GM23338 (cell line): ENCODE measurements around the gene OLFM1. TPM values are rescaled to one million over a fixed set of nuclear protein-coding genes. Genes with fewer than 3 reads are reported as not detected.

ENCODE experiments used
- ATAC-seq: fragments of 200-7000 bp; cut with Tn5 transposase; 3 replicates; pipeline ENCODE4 v1.9.1; 2020
- DNase-seq: peaks from one replicate; pipeline ENCODE4 v3.0.0-alpha.2; 2015; ENCODE audit warnings: low spot score
- H2AFZ ChIP-seq: fragments of 200-600 bp; sonication (generic); 2 replicates; pipeline ENCODE4 v1.8.0; 2016; ENCODE audit warnings: antibody characterized with exemption, mild to moderate bottlenecking, moderate library complexity
- H3F3A ChIP-seq: fragments of 200-600 bp; sonication (generic); replicated peaks from 2 replicates; pipeline ENCODE4 v1.8.0; 2017; ENCODE audit warnings: antibody characterized with exemption, mixed run types, low read depth
- H3K27ac ChIP-seq: fragments of 200-600 bp; sonication (generic); 2 replicates; pipeline ENCODE4 v1.6.1; 2016; ENCODE audit warnings: low read depth
- H3K27me3 ChIP-seq: fragments of 200-600 bp; sonication (generic); 2 replicates; pipeline ENCODE4 v1.8.0; 2016; ENCODE audit warnings: mild to moderate bottlenecking, mixed run types, moderate library complexity; ENCODE audit not compliant: insufficient read depth
- H3K36me3 ChIP-seq: fragments of 200-600 bp; sonication (generic); 2 replicates; pipeline ENCODE4 v1.8.0; 2016; ENCODE audit warnings: mild to moderate bottlenecking; ENCODE audit not compliant: insufficient read depth
- H3K4me1 ChIP-seq: fragments of 200-600 bp; sonication (generic); 2 replicates; pipeline ENCODE4 v1.8.0; 2016; ENCODE audit warnings: mild to moderate bottlenecking, moderate library complexity; ENCODE audit not compliant: insufficient read depth
- H3K4me2 ChIP-seq: fragments of 200-600 bp; sonication (generic); 2 replicates; pipeline ENCODE4 v1.7.1; 2017; ENCODE audit warnings: mixed run types
- H3K4me3 ChIP-seq: fragments of 200-600 bp; sonication (generic); 2 replicates; pipeline ENCODE4 v1.6.1; 2016; ENCODE audit warnings: mixed run types
- H3K79me2 ChIP-seq: fragments of 200-600 bp; sonication (generic); replicated peaks from 2 replicates; pipeline ENCODE4 v1.8.0; 2017; ENCODE audit warnings: mild to moderate bottlenecking; ENCODE audit not compliant: insufficient read depth
- H3K9me2 ChIP-seq: fragments of 200-600 bp; sonication (generic); 2 replicates; pipeline ENCODE4 v1.8.0; 2017; ENCODE audit not compliant: insufficient read depth
- H4K20me1 ChIP-seq: fragments of 200-600 bp; sonication (generic); replicated peaks from 2 replicates; pipeline ENCODE4 v1.8.0; 2017; ENCODE audit warnings: mild to moderate bottlenecking; ENCODE audit not compliant: insufficient read depth
- H3K27ac Mint-ChIP-seq: 2 replicates; pipeline ENCODE4 v1.8.0; 2020; ENCODE audit warnings: inconsistent platforms, mild to moderate bottlenecking, moderate library complexity, mixed read lengths
- H3K27me3 Mint-ChIP-seq: 3 replicates; pipeline ENCODE4 v1.8.0; 2022; ENCODE audit warnings: low read depth, mild to moderate bottlenecking, moderate library complexity, mixed read lengths, inconsistent platforms; ENCODE audit not compliant: insufficient read depth, poor library complexity
- H3K36me3 Mint-ChIP-seq: 3 replicates; pipeline ENCODE4 v1.8.0; 2021; ENCODE audit warnings: low read depth, mild to moderate bottlenecking, inconsistent platforms, moderate library complexity, mixed read lengths
- H3K4me1 Mint-ChIP-seq: 3 replicates; pipeline ENCODE4 v1.8.0; 2020; ENCODE audit warnings: mild to moderate bottlenecking, inconsistent platforms, mixed read lengths
- H3K4me3 Mint-ChIP-seq: 3 replicates; pipeline ENCODE4 v1.8.0; 2021; ENCODE audit warnings: moderate library complexity, mild to moderate bottlenecking, inconsistent platforms, mixed read lengths
- H3K9me3 Mint-ChIP-seq: 3 replicates; pipeline ENCODE4 v1.8.0; 2020; ENCODE audit warnings: moderate library complexity, mild to moderate bottlenecking, inconsistent platforms, mixed read lengths
- CREB1 ChIP-seq: fragments of 250-450 bp; sonication (Bioruptor Pico); IDR thresholded peaks from 2 replicates; pipeline ENCODE4 v1.5.0; 2020; ENCODE audit warnings: low read depth, mild to moderate bottlenecking, moderate library complexity
- CTCF ChIP-seq, 2 experiments: fragments of 200-600 bp in 1 of 2; sonication (generic) in 1 of 2; conservative IDR thresholded peaks; 2 replicates each; pipeline versions ENCODE4 v1.5.1 to v1.6.1; 2016 to 2017; ENCODE audit warnings: antibody characterized with exemption in 2 of 2, low read depth in 2 of 2, mild to moderate bottlenecking in 2 of 2, moderate library complexity in 1 of 2
- ETS1 ChIP-seq: IDR thresholded peaks from 2 replicates; pipeline ENCODE4 v1.6.1; 2016; ENCODE audit warnings: antibody characterized with exemption
- EZH2 ChIP-seq: fragments of 200-600 bp; sonication (generic); IDR thresholded peaks from one replicate; pipeline ENCODE4 v1.8.0; 2017; ENCODE audit warnings: antibody characterized with exemption, mild to moderate bottlenecking, low read depth; ENCODE audit not compliant: unreplicated experiment
- EZH2phosphoT487 ChIP-seq: fragments of 200-600 bp; sonication (generic); IDR thresholded peaks from one replicate; pipeline ENCODE4 v1.8.1; 2018; ENCODE audit warnings: antibody characterized with exemption; ENCODE audit not compliant: unreplicated experiment
- NANOG ChIP-seq: IDR thresholded peaks from 2 replicates; pipeline ENCODE4 v1.6.1; 2016; ENCODE audit warnings: antibody characterized with exemption, borderline replicate concordance
- POLR2AphosphoS5 ChIP-seq: IDR thresholded peaks from 2 replicates; pipeline ENCODE4 v1.6.1; 2016; ENCODE audit warnings: antibody characterized with exemption, low read depth
- STAT1 ChIP-seq: IDR thresholded peaks from one replicate; pipeline ENCODE4 v1.6.1; 2016; ENCODE audit warnings: antibody characterized with exemption; ENCODE audit not compliant: unreplicated experiment
- ZNF331 ChIP-seq: fragments of 250-450 bp; sonication (Bioruptor Pico); IDR thresholded peaks from 2 replicates; pipeline ENCODE4 v1.5.0; 2020; ENCODE audit warnings: low read depth, mild to moderate bottlenecking, moderate library complexity
- polyA plus RNA-seq: library from polyadenylated mRNA; unstranded; fragments of >200 nt; fragmentation: Nextera tagmentation; extraction: Ambion mirVana; gene quantifications from 2 replicates; pipeline ENCODE4 v1.2.1, GENCODE V29; 2016
- total RNA-seq: library from RNA; depleted of rRNA; stranded (reverse); fragments of >200 nt; shearing (Covaris generic); gene quantifications from 2 replicates; pipeline ENCODE4 v1.2.3, GENCODE V29; 2014
- TF ChIP-seq, protein P1 (sequence below): IDR thresholded peaks from one replicate; pipeline ENCODE4 v1.6.1; 2018; ENCODE audit warnings: antibody characterized with exemption; ENCODE audit not compliant: unreplicated experiment

OLFM1 gene
- total and polyA plus RNA-seq, 2 experiments from 2014 or later: 20.6 to 40.1 TPM

- TF ChIP-seq EZH2: no peak
- no peak for TF ChIP-seq ETS1
- no peak for TF ChIP-seq STAT1
- TF ChIP-seq, protein P1, sequence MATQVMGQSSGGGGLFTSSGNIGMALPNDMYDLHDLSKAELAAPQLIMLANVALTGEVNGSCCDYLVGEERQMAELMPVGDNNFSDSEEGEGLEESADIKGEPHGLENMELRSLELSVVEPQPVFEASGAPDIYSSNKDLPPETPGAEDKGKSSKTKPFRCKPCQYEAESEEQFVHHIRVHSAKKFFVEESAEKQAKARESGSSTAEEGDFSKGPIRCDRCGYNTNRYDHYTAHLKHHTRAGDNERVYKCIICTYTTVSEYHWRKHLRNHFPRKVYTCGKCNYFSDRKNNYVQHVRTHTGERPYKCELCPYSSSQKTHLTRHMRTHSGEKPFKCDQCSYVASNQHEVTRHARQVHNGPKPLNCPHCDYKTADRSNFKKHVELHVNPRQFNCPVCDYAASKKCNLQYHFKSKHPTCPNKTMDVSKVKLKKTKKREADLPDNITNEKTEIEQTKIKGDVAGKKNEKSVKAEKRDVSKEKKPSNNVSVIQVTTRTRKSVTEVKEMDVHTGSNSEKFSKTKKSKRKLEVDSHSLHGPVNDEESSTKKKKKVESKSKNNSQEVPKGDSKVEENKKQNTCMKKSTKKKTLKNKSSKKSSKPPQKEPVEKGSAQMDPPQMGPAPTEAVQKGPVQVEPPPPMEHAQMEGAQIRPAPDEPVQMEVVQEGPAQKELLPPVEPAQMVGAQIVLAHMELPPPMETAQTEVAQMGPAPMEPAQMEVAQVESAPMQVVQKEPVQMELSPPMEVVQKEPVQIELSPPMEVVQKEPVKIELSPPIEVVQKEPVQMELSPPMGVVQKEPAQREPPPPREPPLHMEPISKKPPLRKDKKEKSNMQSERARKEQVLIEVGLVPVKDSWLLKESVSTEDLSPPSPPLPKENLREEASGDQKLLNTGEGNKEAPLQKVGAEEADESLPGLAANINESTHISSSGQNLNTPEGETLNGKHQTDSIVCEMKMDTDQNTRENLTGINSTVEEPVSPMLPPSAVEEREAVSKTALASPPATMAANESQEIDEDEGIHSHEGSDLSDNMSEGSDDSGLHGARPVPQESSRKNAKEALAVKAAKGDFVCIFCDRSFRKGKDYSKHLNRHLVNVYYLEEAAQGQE: no peak
- no peak for TF ChIP-seq ZNF331 (CRISPR knock-in tag)
- TF ChIP-seq EZH2phosphoT487: no peak
- no peak for TF ChIP-seq CREB1 (CRISPR knock-in tag)
Observed at GRCh38 chr9:135083831-135084230, 3.6 kb upstream of the OLFM1 start (continued).

- no peaks in the 10 kb centered on the region for H3K9me2 ChIP-seq
- H3K9me3 Mint-ChIP-seq: no peaks in the 10 kb centered on the region
- DNase-seq (no peak), ATAC-seq (no peak)
- H3K4me3 Mint-ChIP-seq: no peak overlapping the region
- H2AFZ ChIP-seq: no peak overlapping the region
- H3F3A ChIP-seq: no peaks in the 10 kb centered on the region; the same call in 1 of the 2 replicates
- no peak for TF ChIP-seq CTCF (conservative IDR thresholded peaks at IDR 0.05; ENCODE audit: low read depth in 2 of 2)
- TF ChIP-seq NANOG: no peak
- no peak for TF ChIP-seq POLR2AphosphoS5
- H3K27ac ChIP-seq: no peak overlapping the region
- H3K27ac Mint-ChIP-seq: no peak overlapping the region
- peaks cover 15% of the 10 kb centered on the region for H3K4me1 Mint-ChIP-seq
- H3K4me1 ChIP-seq: peaks cover 4% of the 10 kb centered on the region; the same call in 1 of the 2 replicates
- no peaks in the 10 kb centered on the region for H3K79me2 ChIP-seq
- H3K27me3 ChIP-seq: peaks cover 11% of the 10 kb centered on the region
- H3K36me3 Mint-ChIP-seq: no peaks in the 10 kb centered on the region
- no peaks in the 10 kb centered on the region for H3K36me3 ChIP-seq
- H3K4me3 ChIP-seq: no peak overlapping the region
- H3K27me3 Mint-ChIP-seq: peaks cover 15% of the 10 kb centered on the region
- H3K4me2 ChIP-seq: no peak overlapping the region
- peaks cover 2% of the 10 kb centered on the region; the same call in 1 of the 2 replicates for H4K20me1 ChIP-seq
Observed at GRCh38 chr9:135084262-135084661, 3.2 kb upstream of the OLFM1 start.
